ENCODE data around the gene DSCAML1.

DSCAML1 gene

DNA sequence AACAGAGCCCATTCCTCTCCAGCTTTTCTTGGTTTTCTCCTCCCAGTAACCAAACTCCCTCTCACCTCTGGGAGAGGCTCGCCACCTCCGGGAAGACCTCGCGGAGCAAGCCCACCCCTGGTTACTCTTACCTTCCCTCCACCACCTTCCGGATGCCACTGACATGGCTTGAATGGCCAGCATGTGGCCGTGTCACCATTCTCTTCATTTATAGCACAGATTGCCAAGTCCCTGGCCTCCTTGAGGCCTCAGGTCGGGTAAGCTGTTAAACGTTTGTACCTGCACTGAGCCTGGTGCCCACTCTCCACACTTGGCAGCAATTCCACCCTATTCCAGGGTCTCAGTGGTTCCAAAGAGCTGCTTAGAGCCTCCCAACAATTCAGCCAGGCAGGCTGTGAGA lies 35.5 kb upstream of the DSCAML1 start:
- DNase-seq, result no peak

GRCh38 chr11:117831661-117832415 lies 34.8 kb upstream of the DSCAML1 start:
- DNase-seq, result no peak

DNA sequence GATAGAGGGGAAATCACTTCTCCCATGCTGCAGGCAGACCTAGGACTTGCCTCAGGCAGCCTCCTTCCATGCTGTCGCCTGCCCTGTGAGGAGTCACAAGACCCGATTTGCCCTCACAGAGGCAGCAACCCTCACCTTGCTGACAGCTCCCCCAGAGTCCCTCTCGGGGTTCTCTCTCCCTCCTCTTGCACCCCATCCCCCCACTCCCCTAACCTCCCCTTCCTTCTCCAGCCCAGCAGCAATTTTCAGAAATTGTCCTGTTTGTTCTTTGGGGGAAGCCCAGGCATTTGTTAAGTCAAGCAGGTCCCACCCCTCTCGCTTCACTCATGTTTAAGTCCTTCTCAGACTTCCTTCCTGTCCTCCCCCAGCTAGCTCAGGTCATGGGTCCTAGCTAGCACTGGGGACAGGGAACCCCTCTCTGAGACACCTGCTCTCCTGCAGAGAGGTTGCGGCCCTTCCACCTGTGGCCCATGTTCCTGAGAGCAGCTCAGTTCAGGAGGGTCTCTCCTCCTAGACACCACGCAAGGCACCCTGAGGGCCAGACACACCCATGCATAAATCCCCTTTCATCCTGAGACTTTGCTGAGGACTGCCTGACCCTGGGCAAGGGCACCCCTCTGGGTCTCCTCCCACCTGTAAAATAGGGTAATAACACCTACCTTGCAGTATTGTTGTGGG lies 33.8 kb upstream of the DSCAML1 start:
- no peak for DNase-seq

- no peak for DNase-seq
These were observed 33.1 kb upstream of the DSCAML1 start for GRCh38 chr11:117830072-117830471.

DNA sequence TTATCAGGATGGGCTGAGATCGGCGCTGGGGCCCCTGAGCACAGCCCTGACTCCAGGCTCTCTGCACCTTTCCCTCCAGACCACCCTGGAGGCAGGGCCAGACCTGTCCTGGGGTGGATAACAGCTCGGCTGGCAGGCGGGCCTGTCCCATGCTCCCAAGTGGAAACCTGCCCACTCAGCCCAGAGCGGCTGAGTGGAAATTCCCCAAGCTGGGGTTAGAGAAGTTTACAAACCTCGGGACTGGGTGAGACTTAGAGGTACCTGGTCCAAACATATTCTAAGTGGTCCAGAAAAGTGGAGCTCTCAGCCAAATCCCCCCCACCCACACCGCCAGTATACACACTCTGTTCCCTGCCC lies 32.3 kb upstream of the DSCAML1 start:
- DNase-seq, result no peak

DNA sequence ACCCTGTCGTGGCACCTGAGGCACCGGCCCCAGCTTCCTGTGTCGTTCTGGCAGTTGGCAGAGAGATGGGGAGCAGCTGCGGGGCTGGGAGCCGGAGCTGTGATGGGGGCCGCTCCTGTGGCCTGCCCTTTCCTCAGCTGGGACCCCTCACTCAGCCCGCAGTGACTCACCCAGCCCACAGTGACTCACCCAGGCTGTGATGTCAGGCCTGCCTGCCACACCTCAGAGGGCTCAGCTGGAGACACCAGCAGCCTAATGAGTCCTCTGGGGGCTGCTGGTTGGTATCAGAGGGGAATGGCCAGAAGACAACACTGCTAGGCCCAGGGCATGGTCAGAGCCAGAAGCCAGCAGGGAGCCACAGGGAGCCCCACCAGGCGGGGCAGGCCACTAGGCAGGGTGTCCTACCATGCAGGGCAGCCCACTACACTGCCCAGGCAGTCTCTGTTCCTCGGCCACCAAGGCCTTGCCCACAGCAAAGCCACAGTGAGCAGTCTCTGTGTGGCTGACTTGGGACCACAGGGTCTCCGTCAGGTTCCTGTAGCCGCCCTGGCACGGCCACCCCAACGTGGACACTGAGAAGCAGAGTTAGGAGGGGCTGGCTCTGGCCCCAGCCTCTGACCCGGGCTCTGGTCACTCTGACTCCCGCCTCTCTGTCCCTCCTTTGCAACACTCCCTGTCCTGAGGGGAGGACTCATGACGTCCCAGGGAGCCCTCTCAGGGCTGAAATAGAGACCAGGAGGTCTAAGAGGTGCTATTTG lies 31.8 kb upstream of the DSCAML1 start:
- DNase-seq, result peak; percentile 61

- DNase-seq, result no peak
These were observed 30.8 kb upstream of the DSCAML1 start for GRCh38 chr11:117827521-117828511.

DNA sequence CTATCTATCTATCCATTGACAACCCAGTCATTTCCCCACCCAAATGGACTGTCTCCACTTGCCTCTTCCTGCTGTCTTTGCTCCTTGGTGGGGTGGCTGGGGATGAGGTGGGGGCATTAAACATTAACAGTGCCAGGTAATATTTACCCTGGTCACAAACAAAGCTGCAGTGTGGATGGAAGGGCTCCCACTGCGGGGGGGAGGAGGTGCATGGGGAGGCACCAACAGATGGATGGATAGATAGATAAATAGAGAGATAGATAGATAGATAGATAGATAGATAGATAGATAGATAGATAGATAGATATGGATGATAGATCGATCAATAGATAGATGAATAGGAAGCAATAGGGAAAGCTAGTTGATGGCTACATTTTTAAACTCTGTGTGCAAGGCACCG lies 29.8 kb upstream of the DSCAML1 start:
- no peak for DNase-seq

DNA sequence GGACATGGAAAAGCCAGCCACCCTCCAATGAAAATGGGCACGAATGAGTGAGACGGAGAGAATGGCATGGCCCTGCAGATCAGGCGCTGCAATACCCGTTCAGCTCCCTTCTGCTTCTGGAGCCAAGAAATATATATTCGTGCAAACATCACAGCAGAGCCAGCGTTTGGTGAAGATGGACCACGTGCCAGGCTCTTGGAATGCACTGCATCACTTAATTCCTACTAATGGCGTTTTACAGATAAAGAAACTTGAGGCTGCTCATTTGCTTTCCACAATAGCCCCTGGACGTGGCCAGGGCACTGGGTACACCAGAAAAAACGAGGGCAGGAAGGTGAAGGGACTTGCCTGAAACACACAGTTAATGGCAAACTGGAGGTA lies 29.2 kb upstream of the DSCAML1 start:
- DNase-seq, result no peak

- DNase-seq, result no peak
These were observed 28.6 kb upstream of the DSCAML1 start for GRCh38 chr11:117825538-117826189.

DNA sequence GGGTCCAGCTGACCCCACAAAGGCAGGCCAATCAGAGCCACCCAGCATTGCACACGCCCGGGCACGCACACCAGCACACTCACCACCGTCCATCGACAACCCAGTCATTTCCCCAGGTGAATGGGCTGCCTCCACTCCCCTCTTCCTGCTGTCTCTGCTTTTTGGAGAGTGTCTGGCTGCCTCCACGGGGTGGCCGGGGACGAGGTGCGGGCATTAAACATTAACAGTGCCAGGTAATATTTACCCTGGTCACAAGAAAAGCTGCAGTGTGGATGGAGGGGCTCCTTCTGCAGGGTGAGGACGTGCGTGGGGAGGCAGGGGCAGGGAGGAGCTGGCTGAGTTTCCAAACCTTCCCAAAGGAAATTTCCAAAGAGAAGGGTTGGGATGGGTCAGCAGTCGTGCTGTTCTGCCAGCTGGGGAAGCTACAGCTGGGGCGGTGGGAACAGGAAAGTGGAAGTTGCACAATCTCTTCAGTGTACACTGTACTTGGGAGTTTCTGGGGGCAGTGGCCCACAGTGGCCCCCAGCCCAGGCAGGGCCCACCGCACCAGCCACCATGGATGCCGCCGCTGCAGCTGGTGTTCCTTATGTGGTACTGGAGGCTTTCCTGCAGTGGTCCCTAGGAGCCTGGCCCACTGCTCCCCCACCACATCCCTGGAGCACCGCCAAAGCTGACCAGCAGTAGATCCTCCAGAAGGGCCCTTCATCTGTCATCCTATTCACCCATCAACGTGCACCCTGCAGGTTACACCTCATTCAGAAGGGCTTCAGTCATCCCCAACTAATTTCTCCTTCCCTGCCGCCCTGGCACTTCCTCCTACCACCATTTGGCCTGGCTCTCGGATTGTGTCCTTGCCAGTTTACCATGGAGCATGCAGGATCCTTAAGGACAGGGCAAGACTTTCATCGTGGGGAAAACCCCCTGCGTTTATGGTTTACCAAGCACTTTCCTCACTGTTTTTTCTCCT lies 27.8 kb upstream of the DSCAML1 start, which contains the start of gene FXYD2:
Gene FXYD2 (minus strand): TSS at position 174 of the 967 bp plus-strand sequence. CDS start 66 bp downstream, at position 108.
- no peak for DNase-seq

- DNase-seq, result no peak
These were observed 27.0 kb upstream of the DSCAML1 start for GRCh38 chr11:117823946-117824420.

DNA sequence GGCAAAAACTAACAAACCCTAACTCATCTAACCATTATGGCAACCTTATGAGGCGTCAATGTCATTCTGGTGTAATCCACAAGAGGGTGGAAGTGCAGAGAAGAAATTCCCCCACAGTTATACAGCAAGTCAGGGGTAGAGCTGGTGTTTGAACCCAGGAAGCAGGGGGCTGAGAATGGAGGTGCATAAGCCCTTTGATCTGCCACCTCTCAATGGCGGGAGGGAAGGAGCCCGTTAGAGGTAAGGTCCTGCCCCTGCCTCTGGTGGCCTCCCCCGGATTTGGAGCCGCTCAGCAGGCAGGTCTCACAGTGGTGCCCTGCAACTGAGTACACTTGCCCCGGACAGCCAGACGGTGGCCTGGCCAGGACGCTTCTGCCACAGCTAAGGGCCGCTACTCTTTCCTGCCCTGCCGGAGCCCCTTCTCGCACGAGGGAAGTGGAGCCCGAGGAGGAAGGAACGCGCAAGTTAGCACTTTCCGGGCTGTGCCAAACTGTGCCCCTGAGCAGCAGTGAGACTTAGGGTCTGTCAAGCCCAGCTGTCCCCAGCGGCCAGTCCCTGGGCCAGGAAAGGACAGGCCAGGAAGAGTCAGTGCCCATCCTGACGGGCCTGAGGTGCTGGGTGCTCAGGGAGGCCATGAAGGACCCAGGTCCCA lies 26.4 kb upstream of the DSCAML1 start:
- DNase-seq, result no peak

GRCh38 chr11:117822074-117823033 lies 25.3 kb upstream of the DSCAML1 start:
- DNase-seq, result no peak

DNA sequence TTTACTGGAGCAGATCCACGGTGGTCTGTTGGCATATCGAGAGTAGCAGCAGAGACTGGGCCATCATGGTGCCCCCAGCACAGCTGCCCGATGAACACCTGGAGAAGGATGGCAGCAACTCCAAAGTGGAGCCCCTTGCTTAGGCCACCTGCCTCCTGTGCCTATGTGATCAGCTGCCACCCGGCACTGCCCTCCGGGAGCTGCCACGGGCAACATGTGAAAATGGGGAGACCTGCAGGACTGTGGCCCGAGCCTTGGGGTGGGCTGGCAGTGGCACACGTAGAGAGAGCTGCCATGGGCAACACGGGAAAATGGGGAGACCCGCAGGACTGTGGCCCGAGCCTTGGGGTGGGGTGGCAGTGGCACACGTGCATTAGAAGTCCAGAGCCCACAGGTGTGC lies 24.4 kb upstream of the DSCAML1 start:
- no peak for DNase-seq

- no peak for DNase-seq
These were observed 23.5 kb upstream of the DSCAML1 start for GRCh38 chr11:117820516-117820915.

GRCh38 chr11:117820071-117820470 lies 23.1 kb upstream of the DSCAML1 start:
- DNase-seq, result no peak
